Neural cell (in vitro differentiated cells): Measurements from ENCODE around the gene COA5. TPM values are rescaled to one million over a fixed set of nuclear protein-coding genes. Genes with fewer than 3 reads are reported as not detected.

Experiments
- H2AFZ ChIP-seq: fragments of 200-600, 300-800 bp; sonication (generic), shearing (Covaris generic); 2 replicates; pipeline ENCODE4 v1.6.0; 2014; ENCODE audit warnings: low read depth, mild to moderate bottlenecking, antibody characterized with exemption, low read length, moderate library complexity
- H3F3A ChIP-seq: fragments of 200-600 bp; shearing (Covaris generic); 2 replicates; pipeline ENCODE4 v1.6.1; 2016; ENCODE audit warnings: mild to moderate bottlenecking, moderate library complexity, mixed read lengths, antibody characterized with exemption, low read length; ENCODE audit not compliant: insufficient read depth, poor library complexity, severe bottlenecking
- H3K27ac ChIP-seq: fragments of 200-600, 300-800 bp; sonication (generic), shearing (Covaris generic); 2 replicates; pipeline ENCODE4 v1.5.1; 2014; ENCODE audit warnings: mild to moderate bottlenecking, low read length, moderate library complexity
- H3K27me3 ChIP-seq: fragments of 300-800, 200-600 bp; sonication (generic), shearing (Covaris generic); 2 replicates; pipeline ENCODE4 v1.6.0; 2014; ENCODE audit warnings: mild to moderate bottlenecking, low read depth, low read length, moderate library complexity; ENCODE audit not compliant: insufficient read depth
- H3K36me3 ChIP-seq: fragments of 300-800, 200-600 bp; sonication (generic), shearing (Covaris generic); 2 replicates; pipeline ENCODE4 v1.5.1; 2014; ENCODE audit warnings: mild to moderate bottlenecking, antibody characterized with exemption, low read length, moderate library complexity; ENCODE audit not compliant: insufficient read depth
- H3K4me2 ChIP-seq: fragments of 300-800, 200-600 bp; sonication (generic), shearing (Covaris generic); 2 replicates; pipeline ENCODE4 v1.6.0; 2014; ENCODE audit warnings: mild to moderate bottlenecking, low read length
- H3K4me3 ChIP-seq: fragments of 300-800, 200-600 bp; sonication (generic), shearing (Covaris generic); 2 replicates; pipeline ENCODE4 v1.5.1; 2014; ENCODE audit warnings: mild to moderate bottlenecking, low read length, moderate library complexity
- H3K79me2 ChIP-seq: fragments of 200-600 bp; shearing (Covaris generic); replicated peaks from 2 replicates; pipeline ENCODE4 v1.6.0; 2014; ENCODE audit warnings: mild to moderate bottlenecking, low read length, moderate library complexity; ENCODE audit not compliant: insufficient read depth
- H3K9ac ChIP-seq: fragments of 300-800, 200-600 bp; sonication (generic), shearing (Covaris generic); 2 replicates; pipeline ENCODE4 v1.6.1; 2016; ENCODE audit warnings: mild to moderate bottlenecking, low read length, mixed read lengths
- H3K9me2 ChIP-seq: fragments of 200-600 bp; shearing (Covaris generic); 2 replicates; pipeline ENCODE4 v1.6.1; 2016; ENCODE audit warnings: mild to moderate bottlenecking, low read length, mixed read lengths; ENCODE audit not compliant: insufficient read depth
- H3K9me3 ChIP-seq: fragments of 200-600, 300-800 bp; sonication (generic), shearing (Covaris generic); 2 replicates; pipeline ENCODE4 v1.6.1; 2016; ENCODE audit warnings: mild to moderate bottlenecking, mixed run types, low read length, moderate library complexity, mixed read lengths
- H4K20me1 ChIP-seq: fragments of 200-600 bp; shearing (Covaris generic); 2 replicates; pipeline ENCODE4 v1.6.1; 2016; ENCODE audit warnings: mild to moderate bottlenecking, mixed run types; ENCODE audit not compliant: insufficient read depth
- EZH2 ChIP-seq: fragments of 200-600, 300-800 bp; shearing (Covaris generic), sonication (generic); IDR thresholded peaks from 2 replicates; pipeline ENCODE4 v1.6.1; 2014; ENCODE audit warnings: antibody characterized with exemption, low read length, borderline replicate concordance, mild to moderate bottlenecking; ENCODE audit not compliant: insufficient read depth, poor library complexity, severe bottlenecking
- MXI1 ChIP-seq: fragments of 450-650 bp; conservative IDR thresholded peaks from 2 replicates; pipeline ENCODE4 v1.6.1; 2014; ENCODE audit warnings: antibody characterized with exemption, mild to moderate bottlenecking; ENCODE audit not compliant: poor library complexity, severe bottlenecking
- RAD21 ChIP-seq: fragments of 450-650 bp; conservative IDR thresholded peaks from 2 replicates; pipeline ENCODE4 v1.6.1; 2014; ENCODE audit warnings: antibody characterized with exemption, mild to moderate bottlenecking, moderate library complexity
- REST ChIP-seq: IDR thresholded peaks from 2 replicates; pipeline ENCODE4 v1.6.1; 2012; ENCODE audit warnings: borderline replicate concordance
- SMC3 ChIP-seq: fragments of 450-650 bp; conservative IDR thresholded peaks from 2 replicates; pipeline ENCODE4 v1.6.1; 2014; ENCODE audit warnings: antibody characterized with exemption, mild to moderate bottlenecking, moderate library complexity; ENCODE audit not compliant: poor library complexity
- TAF1 ChIP-seq: IDR thresholded peaks from 2 replicates; pipeline ENCODE4 v1.6.1; 2012; ENCODE audit warnings: low read depth
- polyA plus RNA-seq: library from polyadenylated mRNA; depleted of rRNA; stranded (reverse); fragments of >200 nt; gene quantifications from 2 replicates; pipeline ENCODE4 v1.2.3, GENCODE V29; 2014
- TF ChIP-seq, protein P1 (sequence below): fragments of 450-650 bp; IDR thresholded peaks from 2 replicates; pipeline ENCODE4 v1.5.1; 2014; ENCODE audit warnings: antibody characterized with exemption, mild to moderate bottlenecking, moderate library complexity; ENCODE audit not compliant: poor library complexity, severe bottlenecking

Gene COA5
- polyA plus RNA-seq, 1 donor from 2014 or later = 160 TPM

GRCh38 chr2:98623657-98624056, 15.3 kb upstream of the COA5 start:
- no peak overlapping the region for H2AFZ ChIP-seq
- no peaks in the 10 kb centered on the region for H3F3A ChIP-seq
- H3K9ac ChIP-seq = no peak overlapping the region
- H3K4me2 ChIP-seq = no peak overlapping the region
- TF ChIP-seq RAD21 (no peak), MXI1 (no peak), SMC3 (no peak), REST (no peak), TAF1 (no peak), EZH2 (no peak)
- TF ChIP-seq, protein P1, sequence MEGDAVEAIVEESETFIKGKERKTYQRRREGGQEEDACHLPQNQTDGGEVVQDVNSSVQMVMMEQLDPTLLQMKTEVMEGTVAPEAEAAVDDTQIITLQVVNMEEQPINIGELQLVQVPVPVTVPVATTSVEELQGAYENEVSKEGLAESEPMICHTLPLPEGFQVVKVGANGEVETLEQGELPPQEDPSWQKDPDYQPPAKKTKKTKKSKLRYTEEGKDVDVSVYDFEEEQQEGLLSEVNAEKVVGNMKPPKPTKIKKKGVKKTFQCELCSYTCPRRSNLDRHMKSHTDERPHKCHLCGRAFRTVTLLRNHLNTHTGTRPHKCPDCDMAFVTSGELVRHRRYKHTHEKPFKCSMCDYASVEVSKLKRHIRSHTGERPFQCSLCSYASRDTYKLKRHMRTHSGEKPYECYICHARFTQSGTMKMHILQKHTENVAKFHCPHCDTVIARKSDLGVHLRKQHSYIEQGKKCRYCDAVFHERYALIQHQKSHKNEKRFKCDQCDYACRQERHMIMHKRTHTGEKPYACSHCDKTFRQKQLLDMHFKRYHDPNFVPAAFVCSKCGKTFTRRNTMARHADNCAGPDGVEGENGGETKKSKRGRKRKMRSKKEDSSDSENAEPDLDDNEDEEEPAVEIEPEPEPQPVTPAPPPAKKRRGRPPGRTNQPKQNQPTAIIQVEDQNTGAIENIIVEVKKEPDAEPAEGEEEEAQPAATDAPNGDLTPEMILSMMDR = no peak
- H3K79me2 ChIP-seq = no peaks in the 10 kb centered on the region
- H4K20me1 ChIP-seq = no peaks in the 10 kb centered on the region
- no peaks in the 10 kb centered on the region for H3K9me3 ChIP-seq
- no peaks in the 10 kb centered on the region for H3K36me3 ChIP-seq
- H3K4me3 ChIP-seq = no peak overlapping the region
- no peaks in the 10 kb centered on the region for H3K9me2 ChIP-seq
- H3K27ac ChIP-seq = no peak overlapping the region
- H3K27me3 ChIP-seq = no peaks in the 10 kb centered on the region

DNA sequence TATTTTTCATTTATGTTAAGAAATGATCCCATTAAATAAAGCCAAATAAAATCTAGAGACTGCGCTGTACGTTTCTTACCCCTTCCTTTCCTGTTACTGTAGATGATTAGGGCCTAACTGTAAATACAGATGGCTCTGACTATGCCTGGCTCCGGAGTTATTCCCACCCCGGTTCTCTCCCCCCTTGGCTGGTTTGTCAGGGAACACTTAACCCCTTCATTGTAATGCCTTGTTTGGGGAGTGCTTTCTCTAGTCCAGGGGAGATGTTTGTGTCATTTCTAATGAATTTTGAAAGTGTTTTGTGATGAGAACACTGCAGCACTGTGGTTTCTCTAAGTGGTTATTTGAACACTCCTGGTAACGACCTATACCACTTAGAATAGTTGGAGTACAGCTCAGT, 8.8 kb upstream of the COA5 start:
- Histone ChIP-seq H3K4me2 (no peak overlapping the region), H2AFZ (no peak overlapping the region), H3K9me2 (no peaks in the 10 kb centered on the region), H3K4me3 (no peak overlapping the region), H4K20me1 (no peaks in the 10 kb centered on the region), H3K9ac (no peak overlapping the region), H3K27ac (no peak overlapping the region), H3K9me3 (no peaks in the 10 kb centered on the region), H3K36me3 (peaks cover 7% of the 10 kb centered on the region), H3F3A (no peaks in the 10 kb centered on the region), H3K27me3 (no peaks in the 10 kb centered on the region), H3K79me2 (no peaks in the 10 kb centered on the region)
- no peak for TF ChIP-seq TAF1
- no peak for TF ChIP-seq REST
